Mesodermal cell (in vitro differentiated cells): ENCODE measurements around the gene USPL1.

Source experiments
- H3K27ac ChIP-seq: 2 replicates; pipeline ENCODE4 v1.7.0; 2013; ENCODE audit warnings: mild to moderate bottlenecking, low read depth, low read length, moderate library complexity; ENCODE audit not compliant: severe bottlenecking
- H3K36me3 ChIP-seq: 2 replicates; pipeline ENCODE4 v1.7.1; 2013; ENCODE audit warnings: mild to moderate bottlenecking, low read length, moderate library complexity; ENCODE audit not compliant: control insufficient read depth, insufficient read depth
- H3K4me1 ChIP-seq: one replicate; pipeline ENCODE4 v1.7.1; 2013; ENCODE audit warnings: mild to moderate bottlenecking, low read length; ENCODE audit not compliant: insufficient read depth, control insufficient read depth, poor library complexity, severe bottlenecking
- H3K4me3 ChIP-seq: 2 replicates; pipeline ENCODE4 v1.7.0; 2013; ENCODE audit warnings: low read length, control low read depth, mild to moderate bottlenecking; ENCODE audit not compliant: insufficient read depth, poor library complexity, severe bottlenecking; ENCODE audit errors: extremely low read depth
- H3K9me3 ChIP-seq: 2 replicates; pipeline ENCODE4 v1.7.1; 2013; ENCODE audit warnings: mild to moderate bottlenecking, low read length, moderate library complexity; ENCODE audit not compliant: control insufficient read depth
- whole genome bisulfite sequencing, 2 experiments: methylation state at CpG; one replicate each; pipeline ENCODE4 v1.1.5; 2013; ENCODE audit warnings: missing lambda C conversion rate in 2 of 2; ENCODE audit not compliant: insufficient coverage in 2 of 2; 5-methylcytosine and 5-hydroxymethylcytosine counted together

The USPL1 gene

DNA sequence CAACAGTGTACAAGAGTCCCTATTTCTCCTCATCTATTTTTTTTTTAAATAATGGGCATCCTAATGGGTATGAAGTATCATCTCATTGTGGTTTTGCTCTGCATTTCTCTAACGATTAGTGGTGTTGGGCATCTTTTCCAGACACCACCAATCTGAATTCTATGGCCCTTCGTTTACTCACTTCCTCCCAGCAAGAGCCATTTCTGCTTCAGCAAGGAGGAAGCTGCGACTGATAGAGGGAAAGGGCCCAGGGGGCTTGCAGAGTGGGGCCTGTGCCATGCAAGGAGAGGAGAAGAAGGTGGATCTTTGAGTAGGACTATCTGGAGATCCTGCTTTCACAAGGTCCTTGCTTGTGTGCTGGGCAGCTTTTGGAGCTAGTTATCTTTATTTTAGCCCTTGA lies 58.0 kb downstream of the USPL1 start:
- Histone ChIP-seq H3K9me3 (no peaks in the 10 kb centered on the region), H3K36me3 (no peaks in the 10 kb centered on the region), H3K4me3 (no peak overlapping the region), H3K27ac (no peak overlapping the region), H3K4me1 (peaks cover 3% of the 10 kb centered on the region)
- no CpG with 5 or more reads among the region's 3 CpGs for WGBS, 2 experiments

DNA sequence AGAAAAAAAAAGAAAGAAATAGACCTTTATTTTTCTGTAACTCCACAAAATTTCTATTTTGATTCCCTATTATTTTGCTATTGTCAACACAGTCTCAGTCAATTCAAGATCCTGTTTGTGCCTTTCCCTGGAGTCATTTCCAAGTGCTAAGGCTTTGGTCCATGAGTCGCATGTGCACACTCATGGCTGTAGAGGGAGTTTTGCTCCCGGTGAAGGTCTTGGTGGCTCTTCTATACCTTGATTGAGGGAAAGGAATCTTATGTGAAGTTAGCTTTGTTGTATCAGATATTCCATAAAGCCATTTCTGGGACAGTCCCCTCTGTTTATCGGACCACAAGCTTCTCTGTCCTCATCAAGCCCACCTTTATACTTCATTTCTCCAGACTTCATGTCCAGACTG lies 59.0 kb downstream of the USPL1 start:
- H3K9me3 ChIP-seq, result no peaks in the 10 kb centered on the region
- H3K27ac ChIP-seq, result no peak overlapping the region
- H3K4me1 ChIP-seq, result peaks cover 5% of the 10 kb centered on the region
- no peaks in the 10 kb centered on the region for H3K36me3 ChIP-seq
- H3K4me3 ChIP-seq, result no peak overlapping the region
- WGBS, 2 experiments, result 100% methylated on average over 1 of the region's 3 CpGs; no CpG with 5 or more reads in 1 of the 2 experiments

DNA sequence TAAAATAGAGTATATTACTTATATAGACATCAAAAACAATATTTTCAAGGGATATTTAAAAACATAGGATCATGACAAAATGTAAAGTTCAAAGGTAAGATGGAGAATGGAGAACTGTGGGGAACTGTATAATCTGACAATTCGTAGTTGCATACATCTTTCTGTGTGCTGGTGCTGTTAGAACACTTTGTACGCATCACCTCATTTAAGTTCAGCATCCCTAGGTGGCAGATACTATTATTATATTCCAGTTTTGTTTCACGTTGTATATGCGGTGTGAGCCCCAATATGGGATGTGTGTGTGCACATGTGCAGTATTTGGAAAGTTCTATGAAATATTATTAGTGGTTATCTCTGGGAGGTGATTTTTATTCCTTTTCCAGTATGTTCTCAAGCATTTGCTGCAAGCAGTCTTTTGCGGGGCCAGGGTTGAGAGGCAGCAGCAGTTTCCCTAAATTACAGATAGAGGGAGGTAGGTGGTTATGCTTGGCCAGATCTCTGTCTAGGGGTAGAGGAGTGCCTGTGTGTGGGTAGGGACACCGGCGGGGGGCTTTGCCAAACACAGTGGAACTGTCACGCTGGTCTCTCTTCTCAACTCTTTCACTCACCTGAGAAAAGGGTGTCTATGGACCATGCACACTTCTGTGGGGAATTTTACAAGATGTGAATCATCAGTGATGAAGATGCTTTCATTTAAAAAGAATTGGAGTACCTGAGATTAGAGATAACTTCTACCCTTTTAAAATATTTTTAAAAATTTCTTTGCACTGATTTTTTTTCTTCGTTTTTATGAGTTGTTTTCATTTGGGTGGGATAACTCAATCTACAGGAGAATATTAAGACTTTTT lies 62.0 kb downstream of the USPL1 start:
- Histone ChIP-seq H3K4me1 (peaks cover 13% of the 10 kb centered on the region), H3K36me3 (no peaks in the 10 kb centered on the region), H3K4me3 (no peak overlapping the region), H3K9me3 (no peaks in the 10 kb centered on the region), H3K27ac (no peak overlapping the region)
- WGBS, 2 experiments, result 67 to 90% methylated on average over 2 to 3 of the region's 9 CpGs

DNA sequence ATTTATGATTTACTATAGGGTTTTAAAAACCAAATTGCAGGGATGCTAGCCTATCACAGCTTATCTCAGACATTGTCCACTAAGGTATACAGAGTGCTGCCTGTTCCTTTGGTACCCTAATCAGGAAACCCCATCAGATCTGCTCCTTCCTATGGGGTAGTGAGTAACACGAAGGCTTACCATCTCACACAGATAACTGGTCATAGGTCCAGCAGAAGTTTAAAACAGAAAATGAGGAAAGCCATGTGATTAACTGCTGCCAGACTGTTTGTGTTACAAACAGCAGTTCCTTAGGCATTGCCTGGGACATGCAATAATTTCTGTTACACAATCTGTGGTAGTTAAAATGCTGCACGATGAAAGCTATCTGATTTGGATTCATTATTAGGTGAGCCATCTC lies 64.1 kb downstream of the USPL1 start:
- peaks cover 13% of the 10 kb centered on the region for H3K4me1 ChIP-seq
- H3K36me3 ChIP-seq, result no peaks in the 10 kb centered on the region
- no peaks in the 10 kb centered on the region for H3K9me3 ChIP-seq
- WGBS, 2 experiments, result 100% methylated on average over 1 of the region's 2 CpGs; no CpG with 5 or more reads in 1 of the 2 experiments
- H3K4me3 ChIP-seq, result no peak overlapping the region
- H3K27ac ChIP-seq, result peak overlapping the region; percentile 23

DNA sequence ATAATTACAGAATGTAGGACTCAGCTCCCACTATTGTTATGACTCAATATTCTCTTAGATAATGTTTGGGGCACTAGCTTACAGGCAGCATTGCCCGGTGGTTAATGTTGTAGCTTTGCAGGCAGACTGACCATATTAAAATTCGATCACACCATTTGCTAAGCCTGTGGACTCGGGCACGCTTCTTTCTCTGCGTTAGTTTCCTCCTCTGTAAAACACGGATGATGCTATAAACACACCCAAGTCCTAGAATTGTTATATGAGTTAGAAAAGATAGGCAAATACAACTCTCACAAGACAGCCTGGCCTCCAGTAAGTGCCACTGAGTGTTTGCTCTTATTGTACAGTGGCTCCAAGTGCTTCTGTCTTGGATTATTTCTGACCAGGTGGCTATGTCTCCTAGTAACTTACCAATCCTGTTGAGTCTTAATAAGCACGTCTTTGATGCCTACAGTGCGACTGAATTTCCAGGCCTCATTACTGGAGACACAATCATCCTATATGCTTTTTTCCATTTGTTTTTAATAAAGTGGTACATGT lies 67.7 kb downstream of the USPL1 start:
- 100% methylated on average over 1 of the region's 8 CpGs; no CpG with 5 or more reads in 1 of the 2 experiments for WGBS, 2 experiments
- H3K4me1 ChIP-seq, result peaks cover 13% of the 10 kb centered on the region
- H3K36me3 ChIP-seq, result no peaks in the 10 kb centered on the region
- H3K9me3 ChIP-seq, result peaks cover 5% of the 10 kb centered on the region
- H3K27ac ChIP-seq, result no peak overlapping the region
- H3K4me3 ChIP-seq, result no peak overlapping the region

DNA sequence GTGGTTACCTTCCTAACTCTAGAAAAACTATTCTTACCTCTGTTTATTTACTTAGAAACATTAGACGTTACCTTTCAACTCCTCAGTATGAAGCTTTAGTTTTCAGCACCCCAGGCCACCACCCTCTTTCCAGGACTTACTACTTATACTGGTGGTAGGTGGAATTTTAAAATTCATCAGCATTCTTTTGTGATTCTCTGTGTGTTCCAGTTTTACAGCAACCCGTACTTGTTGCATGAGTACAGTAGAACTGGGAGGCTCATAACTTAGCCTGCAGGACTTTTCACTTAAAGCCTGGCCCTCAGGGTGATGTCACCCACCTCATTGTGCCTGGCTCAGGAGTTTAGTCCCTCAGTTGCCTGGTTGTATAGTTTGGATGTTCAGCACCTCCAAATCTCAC lies 68.3 kb downstream of the USPL1 start:
- Histone ChIP-seq H3K27ac (no peak overlapping the region), H3K9me3 (peaks cover 5% of the 10 kb centered on the region), H3K4me1 (peaks cover 15% of the 10 kb centered on the region), H3K4me3 (no peak overlapping the region), H3K36me3 (no peaks in the 10 kb centered on the region)
- WGBS, 2 experiments, result 100% methylated on average over 1 of the region's 2 CpGs

DNA sequence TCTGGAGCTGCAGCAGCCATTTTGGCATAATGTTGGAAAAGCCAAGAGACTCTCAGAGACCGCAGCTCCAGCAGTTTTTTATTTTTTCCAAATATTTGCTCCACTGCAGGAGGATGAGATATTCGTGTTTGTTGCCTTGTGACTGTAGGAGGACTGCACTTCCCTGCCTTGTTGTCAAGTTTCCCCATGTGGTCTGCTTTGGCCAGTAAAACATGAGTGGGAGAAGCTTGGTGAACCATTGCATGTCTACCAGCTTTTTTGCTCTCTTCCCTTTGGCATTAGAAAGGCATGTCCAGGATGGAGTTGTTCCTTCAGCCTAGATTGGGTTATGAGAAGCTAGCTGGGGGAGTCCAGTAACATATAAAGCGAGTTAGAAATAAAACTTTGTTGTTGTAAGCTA lies 69.9 kb downstream of the USPL1 start:
- H3K36me3 ChIP-seq, result no peaks in the 10 kb centered on the region
- 93% methylated on average over 2 of the region's 3 CpGs; no CpG with 5 or more reads in 1 of the 2 experiments for WGBS, 2 experiments
- H3K4me3 ChIP-seq, result no peak overlapping the region
- peaks cover 5% of the 10 kb centered on the region for H3K9me3 ChIP-seq
- H3K4me1 ChIP-seq, result peaks cover 2% of the 10 kb centered on the region
- no peak overlapping the region for H3K27ac ChIP-seq

DNA sequence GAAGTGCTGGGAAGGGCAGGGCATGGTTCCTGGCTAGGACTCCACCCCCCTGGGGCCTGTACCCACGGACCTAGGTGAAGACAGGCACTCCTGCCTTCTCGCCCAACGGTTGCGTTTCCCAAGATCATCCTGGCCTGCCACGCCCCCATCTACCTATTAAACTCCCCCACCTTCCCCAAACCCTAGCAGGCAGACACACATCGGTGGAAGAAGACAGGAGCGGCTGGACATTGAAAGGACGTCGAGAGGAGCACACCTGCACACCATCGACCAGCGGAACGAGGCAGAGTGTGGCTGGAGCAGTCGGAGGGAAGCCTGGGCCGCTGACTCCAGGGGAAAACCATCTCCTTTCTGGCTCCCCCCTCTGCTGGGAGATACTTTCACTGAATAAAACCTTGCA lies 72.0 kb downstream of the USPL1 start:
- no peaks in the 10 kb centered on the region for H3K36me3 ChIP-seq
- H3K9me3 ChIP-seq, result peaks cover 5% of the 10 kb centered on the region
- no peak overlapping the region for H3K4me3 ChIP-seq
- peaks cover 2% of the 10 kb centered on the region for H3K4me1 ChIP-seq
- 89 to 93% methylated on average over 3 to 12 of the region's 14 CpGs for WGBS, 2 experiments
- no peak overlapping the region for H3K27ac ChIP-seq

DNA sequence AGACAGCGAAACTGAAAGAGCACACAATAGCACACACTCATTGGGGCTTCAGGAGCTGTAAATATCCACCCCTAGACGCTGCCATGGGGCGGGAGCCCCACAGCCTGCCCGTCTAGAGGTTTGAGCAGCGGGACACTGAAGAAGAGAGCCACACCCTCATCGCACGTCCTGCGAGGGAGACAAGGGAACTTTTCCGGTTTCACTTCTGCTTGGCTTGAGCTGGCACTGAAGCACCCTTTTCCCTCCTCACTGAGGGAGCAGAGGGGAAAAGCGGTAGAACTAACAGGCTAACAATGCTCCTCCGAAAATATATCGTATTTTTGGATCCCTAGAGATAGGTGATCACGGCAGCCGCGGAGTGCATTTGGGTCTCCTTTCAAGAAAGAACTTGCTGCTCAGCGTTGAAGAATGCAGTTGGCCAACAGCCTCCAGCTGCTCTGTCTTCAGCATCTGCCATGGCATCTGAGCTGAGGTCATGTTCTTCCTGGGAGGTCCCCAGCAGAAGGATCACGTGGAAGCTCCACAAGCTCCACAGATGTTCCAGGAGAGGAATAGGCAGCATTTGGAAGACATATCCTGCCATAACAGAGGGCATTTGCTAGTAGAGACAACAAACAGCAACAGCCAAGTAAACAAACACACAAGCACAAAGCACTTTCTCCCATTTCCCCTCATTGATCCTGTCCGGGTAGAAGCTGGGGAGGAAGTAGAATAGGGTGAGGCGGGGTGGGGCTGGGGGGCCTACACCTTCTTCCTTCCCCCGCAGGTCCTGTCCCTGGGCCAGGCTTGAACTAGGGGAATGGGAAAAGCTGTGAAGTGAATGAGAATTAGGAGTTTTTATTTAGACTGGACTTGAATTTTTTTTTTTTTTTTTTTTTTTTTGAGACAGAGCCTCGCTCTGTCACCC lies 72.8 kb downstream of the USPL1 start:
- Histone ChIP-seq H3K9me3 (peaks cover 5% of the 10 kb centered on the region), H3K4me1 (peaks cover 2% of the 10 kb centered on the region), H3K4me3 (no peak overlapping the region), H3K27ac (no peak overlapping the region), H3K36me3 (no peaks in the 10 kb centered on the region)
- 86 to 89% methylated on average over 14 to 15 of the region's 21 CpGs for WGBS, 2 experiments

DNA sequence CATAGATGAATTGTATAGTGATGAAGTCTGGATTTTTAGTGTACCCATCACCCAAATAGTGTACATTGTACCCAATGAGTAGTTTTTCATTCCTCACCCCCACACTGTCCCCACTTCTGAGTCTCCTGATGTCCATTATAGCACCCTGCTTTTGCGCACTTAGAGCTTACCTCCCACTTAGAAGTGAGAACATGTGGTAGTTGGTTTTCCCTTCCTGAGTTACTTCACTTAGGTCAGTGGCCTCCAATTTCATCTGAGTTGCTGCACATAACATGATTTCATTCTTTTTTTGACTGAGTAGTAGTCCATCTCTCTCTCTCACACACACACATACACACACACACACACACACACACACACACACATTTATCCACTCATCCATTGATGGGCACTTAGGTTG lies 74.4 kb downstream of the USPL1 start:
- Histone ChIP-seq H3K9me3 (peaks cover 5% of the 10 kb centered on the region), H3K4me3 (no peak overlapping the region), H3K4me1 (peaks cover 15% of the 10 kb centered on the region), H3K36me3 (no peaks in the 10 kb centered on the region), H3K27ac (no peak overlapping the region)
- 100% methylated on average over 1 of the region's 1 CpG; no CpG with 5 or more reads in 1 of the 2 experiments for WGBS, 2 experiments
